ENCODE results near the gene TCEAL9. TPM values are rescaled to one million over a fixed set of nuclear protein-coding genes. Genes with fewer than 3 reads are reported as not detected.
A peak's percentile ranks its signal among the peaks of the same experiment; 100 is the strongest.

TCEAL9 gene
- total RNA-seq, result 45.4 TPM
- long read RNA-seq, transcript TCEAL9-202 (3 exons, 1,033 nt), result major isoform, 38 of 43 reads
- long read RNA-seq, partial matches to known transcripts, result 0 of 43 reads
- long read RNA-seq, other reads (novel, unspliced or antisense), result 0 of 43 reads

GRCh38 chrX:103356130-103356798 lies at the start of gene TCEAL9:
Gene TCEAL9, plus strand, starts transcription at chrX:103356506. Its CDS starts 1,179 bp downstream, at chrX:103357685.
- DNase-seq (peak; percentile 65), ATAC-seq (peak; percentile 95)
- H3K4me3 ChIP-seq, result peak within 1 kb of the TSS; percentile 61
- H3K4me1 ChIP-seq, result no peaks in the 10 kb centered on the region
- no peaks in the 10 kb centered on the region for H3K27me3 ChIP-seq
- intact Hi-C loops (cut with DNase I), result no loop called here
- no peaks in the 10 kb centered on the region for H3K36me3 ChIP-seq
- peak within 1 kb of the TSS; percentile 81 for H3K27ac ChIP-seq
- H3K9me3 ChIP-seq, result no peaks in the 10 kb centered on the region
- TF ChIP-seq CTCF (IDR thresholded peaks at IDR 0.05), result no peak

- peak overlapping the region; percentile 51 for H3K4me3 ChIP-seq
- H3K27me3 ChIP-seq, result no peaks in the 10 kb centered on the region
- H3K36me3 ChIP-seq, result no peaks in the 10 kb centered on the region
- no peaks in the 10 kb centered on the region for H3K4me1 ChIP-seq
- intact Hi-C loops (cut with DNase I), result no loop called here
- TF ChIP-seq CTCF (IDR thresholded peaks at IDR 0.05), result no peak
- DNase-seq (peak; percentile 55), ATAC-seq (peak; percentile 33)
- H3K9me3 ChIP-seq, result no peaks in the 10 kb centered on the region
- no peak overlapping the region for H3K27ac ChIP-seq
Observed at GRCh38 chrX:103309860-103310554, 46.3 kb upstream of the TCEAL9 start.

- Histone ChIP-seq H3K27ac (peak within 1 kb of the TSS; percentile 30), H3K4me1 (no peaks in the 10 kb centered on the region), H3K27me3 (no peaks in the 10 kb centered on the region), H3K9me3 (no peaks in the 10 kb centered on the region), H3K36me3 (no peaks in the 10 kb centered on the region), H3K4me3 (peak within 1 kb of the TSS; percentile 51)
- DNase-seq, result peak; percentile 90
- ATAC-seq, result peak; percentile 100
- TF ChIP-seq CTCF (IDR thresholded peaks at IDR 0.05), result no peak
- intact Hi-C loops (cut with DNase I), result no loop called here
Observed at GRCh38 chrX:103310555-103311398, 45.5 kb upstream of the TCEAL9 start, which contains the start of gene BEX2. Gene BEX2, minus strand, starts transcription at chrX:103310990. Its CDS starts 1,014 bp downstream, at chrX:103309976.

GRCh38 chrX:103311399-103311780 lies 44.9 kb upstream of the TCEAL9 start:
- no peaks in the 10 kb centered on the region for H3K4me1 ChIP-seq
- no peak overlapping the region for H3K4me3 ChIP-seq
- intact Hi-C loops (cut with DNase I), result no loop called here
- no peaks in the 10 kb centered on the region for H3K36me3 ChIP-seq
- DNase-seq (no peak), ATAC-seq (no peak)
- TF ChIP-seq CTCF (IDR thresholded peaks at IDR 0.05), result no peak
- H3K27ac ChIP-seq, result no peak overlapping the region
- H3K27me3 ChIP-seq, result no peaks in the 10 kb centered on the region
- no peaks in the 10 kb centered on the region for H3K9me3 ChIP-seq

GRCh38 chrX:103329991-103330390 lies 26.3 kb upstream of the TCEAL9 start, which contains the start of gene TCEAL7:
Gene TCEAL7, plus strand, starts transcription at chrX:103330239. Its CDS starts 1,165 bp downstream, at chrX:103331404.
- no peak for DNase-seq
- H3K4me3 ChIP-seq, result peak within 1 kb of the TSS; percentile 29
- no peaks in the 10 kb centered on the region for H3K27me3 ChIP-seq
- no peaks in the 10 kb centered on the region for H3K4me1 ChIP-seq
- no peak for ATAC-seq
- no peak within 1 kb of the TSS for H3K27ac ChIP-seq
- no peaks in the 10 kb centered on the region for H3K36me3 ChIP-seq
- intact Hi-C loops (cut with DNase I), result no loop called here
- no peaks in the 10 kb centered on the region for H3K9me3 ChIP-seq
- TF ChIP-seq CTCF (IDR thresholded peaks at IDR 0.05), result no peak

Measured in upper lobe of right lung (tissue), 1 donor.